Colonic mucosa (tissue), 4 donors: ENCODE data around the gene RACGAP1. TPM values are rescaled to one million over a fixed set of nuclear protein-coding genes. Genes with fewer than 3 reads are reported as not detected.
A peak's percentile ranks its signal among the peaks of the same experiment; 100 is the strongest.

Source experiments
- DNase-seq: peaks from one replicate; pipeline ENCODE4 v3.0.0-alpha.2; 2020
- H3K27ac ChIP-seq: fragments of 200-600 bp; one replicate; pipeline ENCODE4 v1.8.0; 2021
- H3K27me3 ChIP-seq: fragments of 200-600 bp; one replicate; pipeline ENCODE4 v1.8.0; 2021
- H3K36me3 ChIP-seq: fragments of 200-600 bp; one replicate; pipeline ENCODE4 v1.8.0; 2021
- H3K4me1 ChIP-seq: fragments of 200-600 bp; one replicate; pipeline ENCODE4 v1.8.0; 2021; ENCODE audit warnings: mild to moderate bottlenecking
- H3K4me3 ChIP-seq: fragments of 200-600 bp; one replicate; pipeline ENCODE4 v1.8.0; 2021
- H3K9ac ChIP-seq, 2 donors: one replicate each; pipeline ENCODE4 v1.7.0; 2013; ENCODE audit warnings: control low read depth in 2 of 2, low read depth in 2 of 2, low read length in 2 of 2
- H3K9me3 ChIP-seq: fragments of 200-600 bp; one replicate; pipeline ENCODE4 v1.8.0; 2021
- CTCF ChIP-seq: fragments of 200-600 bp; IDR thresholded peaks from one replicate; pipeline ENCODE4 v1.8.0; 2022; ENCODE audit warnings: antibody characterized with exemption, mild to moderate bottlenecking
- intact Hi-C: fragments of 100-400 bp; cut with DNase I; formaldehyde crosslinking; loops from one replicate; pipeline ENCODE4 v1.14.1; 2022
- total RNA-seq, 2 donors: library from RNA; stranded (reverse); fragmentation: NEBNext Ultra II Directional in 1 of 2; extraction: Animal tissue kit (Norgen Biotek cat#: 25700) in 1 of 2; gene quantifications; one replicate each; pipeline ENCODE4 v1.2.1, GENCODE V29; 2021
- donor health status: healthy.
- donor health status: DM: no; HTN: no; CAD: no.
- donor health status: DM: no; HTN: no; CAD: no.

RACGAP1 gene
- total RNA-seq, 2 donors from 2014 or later, result 36.2 to 83.8 TPM

- intact Hi-C loops, result no loop called here
- H3K4me3 ChIP-seq, result no peak overlapping the region
- H3K27ac ChIP-seq, result no peak overlapping the region
- no peak for TF ChIP-seq CTCF
- no peak overlapping the region for H3K9ac ChIP-seq
- H3K36me3 ChIP-seq, result no peaks in the 10 kb centered on the region
- no peaks in the 10 kb centered on the region for H3K9me3 ChIP-seq
- peaks cover 8% of the 10 kb centered on the region for H3K4me1 ChIP-seq
- DNase-seq, result no peak
- no peaks in the 10 kb centered on the region for H3K27me3 ChIP-seq
Measured at GRCh38 chr12:49947593-49948226, 77.6 kb downstream of the RACGAP1 start.

DNA sequence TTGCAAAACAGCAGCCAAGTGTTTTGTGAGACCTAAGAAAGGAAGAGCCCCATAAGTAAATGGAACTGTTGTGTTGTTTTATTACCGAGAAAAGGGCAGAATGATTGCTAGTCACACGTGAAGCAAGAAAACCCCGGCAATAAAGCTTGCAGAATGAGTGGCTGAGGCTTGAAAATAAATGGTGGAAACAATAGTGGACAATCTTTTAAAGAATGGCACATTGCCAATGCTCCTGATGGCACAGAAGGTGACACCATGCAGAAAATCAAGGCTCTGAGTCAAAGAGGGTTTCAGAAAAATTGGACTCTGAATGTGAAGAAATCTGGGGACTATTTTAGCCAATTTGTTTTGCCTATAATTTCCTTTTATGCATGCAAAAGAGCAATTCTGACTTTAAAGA lies 78.8 kb downstream of the RACGAP1 start:
- no peaks in the 10 kb centered on the region for H3K36me3 ChIP-seq
- peak overlapping the region; percentile 33 for H3K27ac ChIP-seq
- peaks cover 8% of the 10 kb centered on the region for H3K4me1 ChIP-seq
- no peak overlapping the region for H3K4me3 ChIP-seq
- H3K9me3 ChIP-seq, result no peaks in the 10 kb centered on the region
- H3K27me3 ChIP-seq, result no peaks in the 10 kb centered on the region
- no peak for DNase-seq
- intact Hi-C loops, result no loop called here
- H3K9ac ChIP-seq, result no peak overlapping the region
- TF ChIP-seq CTCF, result no peak

- H3K9me3 ChIP-seq, result no peaks in the 10 kb centered on the region
- no peaks in the 10 kb centered on the region for H3K27me3 ChIP-seq
- intact Hi-C loops, result no loop called here
- H3K4me1 ChIP-seq, result peaks cover 8% of the 10 kb centered on the region
- peak; percentile 68 for DNase-seq
- peak overlapping the region; percentile 33 for H3K27ac ChIP-seq
- no peaks in the 10 kb centered on the region for H3K36me3 ChIP-seq
- H3K9ac ChIP-seq, result peak overlapping the region in 1 of 2 donors; percentile 48
- no peak overlapping the region for H3K4me3 ChIP-seq
- TF ChIP-seq CTCF, result no peak
Measured at GRCh38 chr12:49946086-49946485, 79.2 kb downstream of the RACGAP1 start.

GRCh38 chr12:49945394-49946080 lies 79.8 kb downstream of the RACGAP1 start:
- peak; percentile 84 for TF ChIP-seq CTCF
- H3K9ac ChIP-seq, result peak overlapping the region; percentile 48 to 54
- intact Hi-C loops, result no loop called here
- H3K27me3 ChIP-seq, result no peaks in the 10 kb centered on the region
- no peaks in the 10 kb centered on the region for H3K9me3 ChIP-seq
- H3K4me1 ChIP-seq, result peaks cover 8% of the 10 kb centered on the region
- DNase-seq, result peak; percentile 86
- H3K36me3 ChIP-seq, result no peaks in the 10 kb centered on the region
- no peak overlapping the region for H3K4me3 ChIP-seq
- H3K27ac ChIP-seq, result peak overlapping the region; percentile 33

GRCh38 chr12:49944718-49945117 lies 80.6 kb downstream of the RACGAP1 start:
- no peak for TF ChIP-seq CTCF
- Histone ChIP-seq H3K9ac (no peak overlapping the region), H3K4me3 (no peak overlapping the region), H3K9me3 (no peaks in the 10 kb centered on the region), H3K36me3 (no peaks in the 10 kb centered on the region), H3K27me3 (no peaks in the 10 kb centered on the region), H3K27ac (no peak overlapping the region), H3K4me1 (peaks cover 8% of the 10 kb centered on the region)
- no peak for DNase-seq
- intact Hi-C loops, result no loop called here
